SKM-1 treated with dmso at 0.1 percent for 144 hours (cell line): Measurements from ENCODE around the gene COX5A.
"Not testable (repeated sequence)": the region's sequence is repeated elsewhere in the genome, so short reads cannot be mapped to it uniquely, and the experiment has no call there.

Experiments
- DNase-seq: peaks from one replicate; lab custom pipeline; 2025; ENCODE audit not compliant: unreplicated experiment; lab: John Stamatoyannopoulos, UW

Gene COX5A

GRCh38 chr15:74902295-74903075 lies 35.4 kb downstream of the COX5A start:
- no peak for DNase-seq

DNA sequence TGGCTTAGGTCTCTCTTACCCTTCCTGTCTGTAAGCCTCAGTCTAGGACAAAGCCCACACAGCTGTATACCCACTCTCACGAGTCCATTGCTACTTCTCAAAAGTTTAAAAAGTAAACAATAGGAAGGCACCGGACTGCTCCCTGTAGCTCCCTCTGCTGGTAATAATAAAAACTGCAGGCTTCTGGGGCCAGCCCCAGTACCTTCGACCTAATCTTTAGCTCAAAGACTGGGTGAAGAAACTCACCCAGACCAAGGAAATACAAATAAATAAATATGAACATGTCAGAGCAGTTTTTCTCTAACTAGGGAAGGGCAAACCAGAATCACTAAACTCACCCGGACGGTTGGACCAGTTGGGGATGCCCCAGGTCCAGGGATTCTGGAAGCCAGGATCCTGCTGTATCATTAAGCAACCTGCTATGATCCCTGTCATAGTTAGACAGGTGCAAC lies 36.2 kb downstream of the COX5A start:
- DNase-seq: peak; percentile 75

GRCh38 chr15:74897300-74897701 lies 40.6 kb downstream of the COX5A start:
- no peak for DNase-seq

DNA sequence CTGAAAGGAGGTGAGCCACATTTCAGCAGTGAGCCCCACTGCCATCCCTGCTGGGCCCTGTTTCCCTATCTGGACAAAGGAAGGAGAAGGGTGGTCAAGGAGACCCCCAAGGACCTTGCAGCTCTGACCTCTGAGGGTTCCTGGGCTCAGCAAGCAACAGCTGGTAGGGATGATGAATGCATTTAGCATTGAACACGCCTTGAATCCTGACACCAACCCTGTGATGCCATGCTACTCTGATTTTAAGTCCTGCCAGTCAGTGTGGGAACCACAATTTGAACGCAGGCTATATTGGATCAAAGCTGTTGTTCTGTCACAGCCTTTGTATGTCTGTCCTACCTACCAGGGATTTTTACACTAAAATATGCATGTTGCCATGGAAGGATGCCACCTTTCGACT lies 41.6 kb downstream of the COX5A start:
- DNase-seq: no peak

DNA sequence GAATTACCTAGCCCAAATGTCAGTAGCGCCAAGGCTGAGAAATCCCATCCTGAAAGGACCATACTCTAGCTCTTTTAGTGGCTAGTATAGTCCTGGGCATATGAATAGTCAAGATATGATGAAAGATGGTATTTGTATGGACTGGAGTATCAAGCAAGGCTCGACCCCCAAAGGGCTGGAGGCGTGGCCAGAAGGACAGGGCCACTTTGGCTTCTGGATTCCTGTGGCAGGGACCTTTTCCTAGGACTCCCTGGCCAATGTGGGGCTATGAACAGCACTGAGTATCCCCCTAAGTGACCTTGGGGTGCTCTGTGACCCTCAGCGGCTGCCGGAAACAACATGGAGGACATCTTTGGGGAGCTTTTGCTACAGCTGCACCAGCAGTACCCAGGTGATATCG lies 42.0 kb downstream of the COX5A start:
- DNase-seq: no peak

GRCh38 chr15:74894383-74894782 lies 43.5 kb downstream of the COX5A start:
- DNase-seq: not testable (repeated sequence)

- no peak for DNase-seq
Measured at GRCh38 chr15:74893627-74894026, 44.2 kb downstream of the COX5A start.

DNA sequence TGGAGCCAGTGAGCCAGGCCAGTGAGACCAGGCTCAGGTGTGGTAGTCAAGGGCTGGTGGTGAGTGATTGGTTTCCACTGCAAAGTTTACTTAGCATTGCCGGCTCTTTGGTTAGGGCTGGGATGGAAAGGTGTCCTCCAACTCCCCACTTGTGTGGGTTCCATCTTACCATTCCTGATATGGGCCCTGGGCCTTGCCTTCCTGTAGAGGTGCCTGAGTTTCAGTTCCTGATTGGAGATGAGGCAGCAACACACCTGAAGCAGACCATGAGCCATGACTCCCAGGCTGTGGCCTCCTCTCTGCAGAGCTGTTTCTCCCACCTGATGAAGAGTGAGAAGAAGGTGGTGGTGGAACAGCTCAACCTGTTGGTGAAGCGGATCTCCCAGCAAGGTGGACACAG lies 44.9 kb downstream of the COX5A start:
- DNase-seq: no peak

- no peak for DNase-seq
Measured at GRCh38 chr15:74892313-74892712, 45.6 kb downstream of the COX5A start.

DNA sequence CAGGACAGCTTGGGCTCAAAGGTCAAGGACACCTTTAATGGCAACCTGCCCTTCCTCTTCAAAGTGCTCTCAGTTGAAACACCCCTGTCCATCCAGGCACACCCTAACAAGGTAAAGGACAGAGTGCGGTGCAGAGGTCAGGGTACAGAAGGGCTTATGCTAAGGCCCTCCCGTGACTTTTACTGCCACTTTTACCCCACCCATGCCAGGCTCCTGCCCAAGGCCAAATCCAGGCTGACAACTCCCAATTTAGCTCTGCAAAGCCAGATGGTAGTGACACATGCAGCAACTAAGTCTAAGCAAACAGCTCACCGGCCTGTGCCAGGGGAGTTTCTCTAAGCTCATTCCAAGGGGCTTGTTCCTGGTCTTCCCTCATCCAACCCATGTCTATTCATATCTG lies 46.4 kb downstream of the COX5A start:
- no peak for DNase-seq

DNA sequence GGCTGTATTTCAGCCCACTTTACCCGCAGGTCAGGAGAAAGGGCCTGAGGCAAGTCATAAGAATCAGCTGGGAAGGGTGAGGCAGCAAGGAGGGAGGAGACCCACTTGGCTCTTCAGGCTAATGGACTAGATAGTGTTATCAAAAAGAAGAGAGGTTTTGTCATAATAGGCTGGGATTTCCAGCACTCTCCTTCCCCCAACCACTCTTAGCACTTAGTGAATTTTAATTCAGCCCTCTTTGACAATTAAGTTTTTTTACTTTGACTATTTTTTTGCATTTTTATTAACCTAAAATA lies 47.3 kb downstream of the COX5A start:
- DNase-seq: no peak

GRCh38 chr15:74889883-74890664 lies 47.8 kb downstream of the COX5A start, which contains the start of gene MPI:
Gene MPI (plus strand): TSS chr15:74890042. CDS start chr15:74890074, 32 bp downstream.
- peak; percentile 79 for DNase-seq

- DNase-seq: peak; percentile 17
Measured at GRCh38 chr15:74889390-74889882, 48.4 kb downstream of the COX5A start.

DNA sequence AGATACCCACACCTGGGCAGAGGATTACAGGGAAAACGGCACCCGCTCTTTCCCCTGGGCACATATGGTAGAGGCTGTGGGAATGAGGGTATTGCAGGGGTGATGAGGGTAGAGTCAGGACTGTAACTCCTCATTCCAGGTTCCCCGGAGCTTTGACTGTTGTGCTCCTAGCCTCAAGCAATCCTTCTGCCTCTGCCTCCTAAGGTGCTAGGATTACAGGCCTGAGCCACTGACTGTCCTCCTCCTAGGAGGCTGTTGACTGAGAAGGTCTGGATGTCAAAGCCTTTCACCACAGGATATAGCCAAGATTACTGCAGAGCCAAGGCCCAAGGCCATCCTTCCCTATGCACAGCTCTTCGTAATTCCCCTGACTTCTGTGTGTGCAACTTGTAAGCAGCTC lies 49.2 kb downstream of the COX5A start:
- no peak for DNase-seq

GRCh38 chr15:74887537-74888193 lies 50.2 kb downstream of the COX5A start:
- not testable (repeated sequence) for DNase-seq

DNA sequence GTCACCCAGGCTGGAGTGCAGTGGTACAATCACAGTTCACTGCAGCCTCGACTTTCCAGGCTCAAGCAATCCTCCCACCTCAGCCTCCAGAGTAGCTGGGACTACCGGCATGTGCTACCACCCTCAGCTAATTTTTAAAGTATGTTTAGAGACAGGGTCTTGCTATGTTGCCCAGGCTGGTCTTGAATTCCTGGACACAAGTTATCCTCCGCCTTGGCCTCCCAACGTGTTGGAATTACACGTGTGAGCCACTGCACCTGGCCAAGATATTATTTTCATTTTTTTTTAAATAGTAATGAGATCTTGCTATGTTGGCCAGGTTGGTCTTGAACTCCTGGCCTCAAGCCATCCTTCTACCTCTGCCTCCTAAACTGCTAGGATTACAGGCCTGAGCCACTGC lies 52.4 kb downstream of the COX5A start:
- no peak for DNase-seq

- DNase-seq: no peak
Measured at GRCh38 chr15:74884428-74885223, 53.2 kb downstream of the COX5A start.

GRCh38 chr15:74882528-74882927 lies 55.3 kb downstream of the COX5A start:
- DNase-seq: no peak

DNA sequence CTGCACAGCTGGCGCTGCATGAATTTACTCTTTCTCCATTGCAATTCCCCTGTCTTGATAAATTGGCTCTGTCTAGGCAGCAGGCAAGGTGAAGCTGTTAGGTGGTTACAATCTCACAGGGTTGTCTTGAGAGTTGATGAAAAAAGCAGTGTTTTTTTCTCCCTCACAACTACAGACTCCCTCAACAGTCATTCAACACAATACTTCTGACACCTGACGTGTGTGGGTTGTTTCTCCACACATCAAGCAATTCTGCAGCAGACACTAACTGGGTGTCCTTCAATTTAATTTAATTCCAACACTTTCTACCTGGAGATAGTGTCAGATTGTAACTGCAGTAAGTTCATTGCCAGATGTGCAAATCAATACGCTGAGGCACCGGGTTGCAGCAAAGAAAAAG lies 59.6 kb downstream of the COX5A start:
- no peak for DNase-seq

- DNase-seq: no peak
Measured at GRCh38 chr15:74873756-74874424, 64.0 kb downstream of the COX5A start.
